HCT116 (cell line): ENCODE measurements around the gene ENPEP. TPM values are rescaled to one million over a fixed set of nuclear protein-coding genes. Genes with fewer than 3 reads are reported as not detected.

Source experiments
- ATAC-seq: fragments of 200-7000 bp; cut with Tn5 transposase; 2 replicates; pipeline ENCODE4 v1.9.1; 2020; ENCODE audit warnings: mild to moderate bottlenecking, moderate library complexity
- BruUV-seq: library from RNA; stranded (reverse); fragments of 400-500 nt; replicated peaks from 2 replicates; lab custom pipeline; 2021; lab: Mats Ljungman, UMichigan
- CTCF ChIA-PET: fragments of 300-600 bp; sonication (Branson Sonifier 250); formaldehyde crosslinking; loops from one replicate; lab custom pipeline; 2021; ENCODE audit warnings: antibody characterized with exemption; lab: Charles Lee
- POLR2A ChIA-PET: fragments of 300-600, 350-600 bp; sonication (Branson Sonifier 250); formaldehyde crosslinking; loops from one replicate; lab custom pipeline; 2021; ENCODE audit warnings: antibody characterized with exemption; lab: Charles Lee
- RAD21 ChIA-PET, 2 experiments: fragments of 300-600 bp; sonication (Branson Sonifier 250); formaldehyde crosslinking; loops; one replicate each; lab custom pipeline; 2023; ENCODE audit warnings: low total read pairs in 2 of 2; ENCODE audit not compliant: uncharacterized antibody in 2 of 2, unreplicated experiment in 2 of 2, low non-redundant PET in 1 of 2; lab: Charles Lee
- DNase-seq: peaks from one replicate; pipeline ENCODE4 v3.0.0-alpha.2; 2010; ENCODE audit warnings: low read depth, low spot score
- H2AFZ ChIP-seq: fragments of 200-600 bp; shearing (Covaris generic), sonication (generic); 2 replicates; pipeline ENCODE4 v1.6.1; 2017; ENCODE audit warnings: low read depth, mixed run types, mixed read lengths, antibody characterized with exemption, low read length; ENCODE audit not compliant: poor library complexity, severe bottlenecking
- H3K27ac ChIP-seq: 2 replicates; pipeline ENCODE4 v1.5.1; 2012; ENCODE audit warnings: low read depth, low read length
- H3K27me3 ChIP-seq: fragments of 200-600 bp; sonication (generic); 2 replicates; pipeline ENCODE4 v1.6.1; 2016; ENCODE audit warnings: mixed run types, low read length, mixed read lengths; ENCODE audit not compliant: insufficient read depth
- H3K36me3 ChIP-seq, 2 experiments: fragments of 200-500 bp in 1 of 2; fragments of 200-600 bp in 1 of 2; sonication (Bioruptor generic) in 1 of 2; sonication (generic) in 1 of 2; 2 replicates each; pipeline versions ENCODE4 v1.5.1 to v1.6.1; 2014 to 2016; ENCODE audit warnings: low read length in 2 of 2, inconsistent platforms in 1 of 2, mixed read lengths in 1 of 2, mixed run types in 1 of 2; ENCODE audit not compliant: insufficient read depth in 2 of 2, control insufficient read depth in 1 of 2
- H3K4me1 ChIP-seq, 2 experiments: fragments of 200-600 bp in 1 of 2; sonication (generic) in 1 of 2; 2 replicates each; pipeline versions ENCODE4 v1.5.1 to v1.6.1; 2012 to 2017; ENCODE audit warnings: low read length in 2 of 2, inconsistent platforms in 1 of 2, mild to moderate bottlenecking in 1 of 2, mixed read lengths in 1 of 2, mixed run types in 1 of 2, moderate library complexity in 1 of 2; ENCODE audit not compliant: insufficient read depth in 2 of 2, control insufficient read depth in 1 of 2
- H3K4me2 ChIP-seq: fragments of 200-600 bp; sonication (generic); 2 replicates; pipeline ENCODE4 v1.6.1; 2017; ENCODE audit warnings: mixed run types, low read length, mixed read lengths
- H3K4me3 ChIP-seq, 2 experiments: fragments of 200-600 bp in 1 of 2; sonication (generic) in 1 of 2; replicated peaks in 1 of 2; 2 replicates each; pipeline ENCODE4 v1.5.1; 2011 to 2016; ENCODE audit warnings: low read length in 2 of 2, control low read depth in 1 of 2, low read depth in 1 of 2, mild to moderate bottlenecking in 1 of 2, mixed read lengths in 1 of 2, mixed run types in 1 of 2
- H3K79me2 ChIP-seq: fragments of 200-600 bp; sonication (generic); 2 replicates; pipeline ENCODE4 v1.6.1; 2017; ENCODE audit warnings: mild to moderate bottlenecking, mixed run types, low read length, moderate library complexity, mixed read lengths; ENCODE audit not compliant: insufficient read depth
- H3K9ac ChIP-seq: fragments of 200-600 bp; sonication (generic); 2 replicates; pipeline ENCODE4 v1.6.1; 2016; ENCODE audit warnings: low read length, mixed read lengths
- H3K9me2 ChIP-seq: fragments of 200-600 bp; sonication (generic), shearing (Covaris generic); 2 replicates; pipeline ENCODE4 v1.6.1; 2017; ENCODE audit warnings: mixed run types, mild to moderate bottlenecking, moderate library complexity; ENCODE audit not compliant: insufficient read depth
- H3K9me3 ChIP-seq, 2 experiments: fragments of 200-500 bp in 1 of 2; fragments of 200-600 bp in 1 of 2; sonication (Bioruptor generic) in 1 of 2; sonication (generic) in 1 of 2; 2 replicates each; pipeline ENCODE4 v1.6.1; 2014 to 2017; ENCODE audit warnings: low read length in 2 of 2, mixed read lengths in 2 of 2, inconsistent platforms in 1 of 2, low read depth in 1 of 2, mild to moderate bottlenecking in 1 of 2, mixed run types in 1 of 2, moderate library complexity in 1 of 2; ENCODE audit not compliant: control insufficient read depth in 1 of 2, insufficient read depth in 1 of 2
- H4K20me1 ChIP-seq: fragments of 200-600 bp; sonication (generic), shearing (Covaris generic); 2 replicates; pipeline ENCODE4 v1.6.1; 2017; ENCODE audit warnings: mixed run types, mild to moderate bottlenecking, moderate library complexity; ENCODE audit not compliant: insufficient read depth
- ATF3 ChIP-seq: IDR thresholded peaks from 2 replicates; pipeline ENCODE4 v1.6.1; 2012
- CBX3 ChIP-seq: IDR thresholded peaks from 2 replicates; pipeline ENCODE4 v1.6.1; 2012; ENCODE audit warnings: low read depth
- CEBPB ChIP-seq: IDR thresholded peaks from 2 replicates; pipeline ENCODE4 v1.6.1; 2012; ENCODE audit warnings: low read depth
- CTCF ChIP-seq, 3 experiments: fragments of 200-600 bp in 1 of 3; sonication (generic) in 1 of 3; IDR thresholded peaks in 2 of 3; conservative IDR thresholded peaks in 1 of 3; 2 replicates each; pipeline ENCODE4 v1.5.1; 2012 to 2017; ENCODE audit warnings: low read depth in 2 of 3, low read length in 2 of 3, antibody characterized with exemption in 1 of 3, borderline replicate concordance in 1 of 3, control low read depth in 1 of 3, mild to moderate bottlenecking in 1 of 3, mixed read lengths in 1 of 3, mixed run types in 1 of 3, moderate library complexity in 1 of 3; ENCODE audit not compliant: insufficient read depth in 1 of 3
- EZH2phosphoT487 ChIP-seq: fragments of 200-600 bp; IDR thresholded peaks from 2 replicates; pipeline ENCODE4 v1.6.1; 2018; ENCODE audit warnings: antibody characterized with exemption, borderline replicate concordance
- POLR2AphosphoS5 ChIP-seq: IDR thresholded peaks from 2 replicates; pipeline ENCODE4 v1.6.1; 2011; ENCODE audit warnings: mild to moderate bottlenecking, low read depth, low read length, moderate library complexity
- REST ChIP-seq: IDR thresholded peaks from 2 replicates; pipeline ENCODE4 v1.6.1; 2012; ENCODE audit warnings: low read depth
- SP1 ChIP-seq: IDR thresholded peaks from 2 replicates; pipeline ENCODE4 v1.6.1; 2012; ENCODE audit warnings: low read depth
- YY1 ChIP-seq: IDR thresholded peaks from 2 replicates; pipeline ENCODE4 v1.6.1; 2011; ENCODE audit warnings: low read length, low read depth, moderate library complexity, mild to moderate bottlenecking; ENCODE audit not compliant: insufficient replicate concordance; ENCODE audit errors: extremely low read depth
- ZBTB33 ChIP-seq: IDR thresholded peaks from 2 replicates; pipeline ENCODE4 v1.6.1; 2011; ENCODE audit warnings: mild to moderate bottlenecking, low read length, moderate library complexity; ENCODE audit not compliant: insufficient replicate concordance; ENCODE audit errors: extremely low read depth
- ZFX ChIP-seq: fragments of 450-650 bp; IDR thresholded peaks from 2 replicates; pipeline ENCODE4 v1.6.1; 2017
- intact Hi-C: fragments of 100-400 bp; cut with micrococcal nuclease; formaldehyde crosslinking; loops from 2 replicates; pipeline ENCODE4 v1.10.0; 2022
- total RNA-seq: library from RNA; stranded (reverse); gene quantifications from one replicate; pipeline ENCODE4 v1.2.1, GENCODE V29; 2021; ENCODE audit not compliant: unreplicated experiment

ENPEP gene
- total RNA-seq, 1 experiment from 2014 or later, result 4.5 TPM

GRCh38 chr4:110504084-110504435 is 28.1 kb downstream of the ENPEP start:
- intact Hi-C loops, result no loop called here
- no peak for ATAC-seq
- no peak overlapping the region for H3K4me2 ChIP-seq
- RAD21 ChIA-PET, result no interaction called here
- POLR2A ChIA-PET, result no interaction called here
- no peak overlapping the region for H3K4me3 ChIP-seq
- no peaks in the 10 kb centered on the region for H3K79me2 ChIP-seq
- no peaks in the 10 kb centered on the region for H3K27me3 ChIP-seq
- H3K9ac ChIP-seq, result no peak overlapping the region
- CTCF ChIA-PET, result interaction anchor here (1.2 kb wide), 1 partner anchor 160 kb away, joined by 4 read pairs; no protein-coding TSS in a partner anchor
- H2AFZ ChIP-seq, result no peak overlapping the region
- H4K20me1 ChIP-seq, result no peaks in the 10 kb centered on the region
- H3K4me1 ChIP-seq, result no peaks in the 10 kb centered on the region
- TF ChIP-seq ZBTB33, result no peak
- TF ChIP-seq, all 23 proteins: peak for 0
- Histone ChIP-seq H3K36me3 (no peaks in the 10 kb centered on the region), H3K9me3 (no peaks in the 10 kb centered on the region), H3K9me2 (no peaks in the 10 kb centered on the region), H3K27ac (no peak overlapping the region)
- no TSS peak for BruUV-seq
- DNase-seq, result no peak

GRCh38 chr4:110505440-110505839 is 29.5 kb downstream of the ENPEP start:
- Histone ChIP-seq H2AFZ (no peak overlapping the region), H3K4me1 (no peaks in the 10 kb centered on the region), H3K4me2 (no peak overlapping the region), H3K9me3 (no peaks in the 10 kb centered on the region), H3K27ac (no peak overlapping the region), H3K36me3 (no peaks in the 10 kb centered on the region), H3K9ac (no peak overlapping the region), H3K9me2 (no peaks in the 10 kb centered on the region), H3K4me3 (no peak overlapping the region), H3K79me2 (no peaks in the 10 kb centered on the region), H4K20me1 (no peaks in the 10 kb centered on the region), H3K27me3 (no peaks in the 10 kb centered on the region)
- ChIA-PET CTCF (no interaction called here), POLR2A (no interaction called here), RAD21 (no interaction called here)
- no TSS peak for BruUV-seq
- intact Hi-C loops, result no loop called here
- DNase-seq (no peak), ATAC-seq (no peak)
- TF ChIP-seq CEBPB (no peak), POLR2AphosphoS5 (no peak), CTCF (IDR thresholded peaks at IDR 0.05 in 2 of 3, conservative IDR thresholded peaks at IDR 0.05 in 1 of 3; ENCODE audit: borderline replicate concordance in 1 of 3, insufficient read depth in 1 of 3, low read depth in 2 of 3, low read length in 2 of 3) (no peak), EZH2phosphoT487 (no peak), REST (no peak), CBX3 (no peak), SP1 (no peak), ZFX (no peak), ATF3 (no peak), YY1 (no peak)
